ENCODE data around the gene SULT1A1. TPM values are rescaled to one million over a fixed set of nuclear protein-coding genes. Genes with fewer than 3 reads are reported as not detected.

The SULT1A1 gene
- total RNA-seq, 1 experiment from 2014 or later = 3.2 TPM

- Mint-ChIP-seq H3K36me3 (peaks cover 22% of the 10 kb centered on the region), H3K4me3 (no peak overlapping the region), H3K27me3 (ENCODE audit: low read depth) (no peaks in the 10 kb centered on the region), H3K9me3 (peaks cover 8% of the 10 kb centered on the region), H3K27ac (no peak overlapping the region), H3K4me1 (no peaks in the 10 kb centered on the region)
- ChIA-PET POLR2A (no interaction called here), CTCF (no interaction called here)
- no peak for DNase-seq (ENCODE audit: low spot score)
- TF ChIP-seq CDX4 (CRISPR knock-in tag; IDR thresholded peaks at IDR 0.05; ENCODE audit: borderline replicate concordance) (no peak), ZNF396 (CRISPR knock-in tag; IDR thresholded peaks at IDR 0.05; ENCODE audit: borderline replicate concordance) (no peak), JUN (CRISPR knock-in tag; IDR thresholded peaks at IDR 0.05) (no peak), MLX (CRISPR knock-in tag; IDR thresholded peaks at IDR 0.05) (no peak), TP53 (CRISPR knock-in tag; IDR thresholded peaks at IDR 0.05) (no peak), PRRX2 (CRISPR knock-in tag; IDR thresholded peaks at IDR 0.05) (no peak), MYBL2 (CRISPR knock-in tag; IDR thresholded peaks at IDR 0.05) (no peak), GABPB1 (CRISPR knock-in tag; IDR thresholded peaks at IDR 0.05) (no peak), SOX15 (CRISPR knock-in tag; IDR thresholded peaks at IDR 0.05) (no peak), E2F1 (CRISPR knock-in tag; IDR thresholded peaks at IDR 0.05) (no peak), NR1H2 (CRISPR knock-in tag; IDR thresholded peaks at IDR 0.05) (no peak), CTCF (IDR thresholded peaks at IDR 0.05) (no peak)
- no peak for ATAC-seq
Observed at GRCh38 chr16:28561557-28562187, 48.2 kb downstream of the SULT1A1 start.

GRCh38 chr16:28558456-28558855 is 51.4 kb downstream of the SULT1A1 start:
- H3K27me3 Mint-ChIP-seq (ENCODE audit: low read depth) = no peaks in the 10 kb centered on the region; the same call in 1 of the 2 replicates
- H3K9me3 Mint-ChIP-seq = no peaks in the 10 kb centered on the region
- ATAC-seq = no peak
- POLR2A ChIA-PET = interaction anchor here (0.7 kb wide), 1 partner anchor 38 kb away, joined by 4 read pairs; the partner anchor contains the start of gene SULT1A2
- H3K4me3 Mint-ChIP-seq = no peak overlapping the region
- H3K4me1 Mint-ChIP-seq = peaks cover 5% of the 10 kb centered on the region
- peaks cover 14% of the 10 kb centered on the region for H3K36me3 Mint-ChIP-seq
- DNase-seq (ENCODE audit: low spot score) = no peak
- CTCF ChIA-PET = no interaction called here
- no peak overlapping the region for H3K27ac Mint-ChIP-seq
- TF ChIP-seq GRHL2 (CRISPR knock-in tag; IDR thresholded peaks at IDR 0.05; ENCODE audit: insufficient replicate concordance, severe bottlenecking) (no peak), RELA (CRISPR knock-in tag; IDR thresholded peaks at IDR 0.05; ENCODE audit: borderline replicate concordance) (no peak), SP1 (CRISPR knock-in tag; conservative IDR thresholded peaks at IDR 0.05) (no peak), ZBTB43 (CRISPR knock-in tag; IDR thresholded peaks at IDR 0.05) (no peak), MAX (CRISPR knock-in tag; IDR thresholded peaks at IDR 0.05) (no peak), ATF1 (CRISPR knock-in tag; IDR thresholded peaks at IDR 0.05) (no peak), FOXP1 (CRISPR knock-in tag; IDR thresholded peaks at IDR 0.05; ENCODE audit: borderline replicate concordance) (no peak), CTCF (IDR thresholded peaks at IDR 0.05) (no peak), FOXP4 (CRISPR knock-in tag; IDR thresholded peaks at IDR 0.05) (no peak), ZNF396 (CRISPR knock-in tag; IDR thresholded peaks at IDR 0.05; ENCODE audit: borderline replicate concordance) (no peak), USF2 (CRISPR knock-in tag; IDR thresholded peaks at IDR 0.05) (no peak), PRRX2 (CRISPR knock-in tag; IDR thresholded peaks at IDR 0.05) (no peak), IRF1 (CRISPR knock-in tag; IDR thresholded peaks at IDR 0.05) (no peak), HMGA2 (CRISPR knock-in tag; IDR thresholded peaks at IDR 0.05) (no peak)

Measured in WTC11 (cell line).